ENCODE results near the gene STON2. TPM values are rescaled to one million over a fixed set of nuclear protein-coding genes. Genes with fewer than 3 reads are reported as not detected.

The STON2 gene
- total RNA-seq, 2 experiments from 2014 or later: 0.30 to 0.37 TPM

- H3K4me1 Mint-ChIP-seq: no peaks in the 10 kb centered on the region
- no peaks in the 10 kb centered on the region for H3K9me3 Mint-ChIP-seq
- H3K27ac Mint-ChIP-seq: no peak overlapping the region
- H3K4me3 Mint-ChIP-seq: no peak overlapping the region
- peaks cover 11% of the 10 kb centered on the region for H3K27me3 Mint-ChIP-seq
- H3K36me3 Mint-ChIP-seq: no peaks in the 10 kb centered on the region
- DNase-seq: no peak
Measured at GRCh38 chr14:81341781-81342180, 58.3 kb downstream of the STON2 start.

DNA sequence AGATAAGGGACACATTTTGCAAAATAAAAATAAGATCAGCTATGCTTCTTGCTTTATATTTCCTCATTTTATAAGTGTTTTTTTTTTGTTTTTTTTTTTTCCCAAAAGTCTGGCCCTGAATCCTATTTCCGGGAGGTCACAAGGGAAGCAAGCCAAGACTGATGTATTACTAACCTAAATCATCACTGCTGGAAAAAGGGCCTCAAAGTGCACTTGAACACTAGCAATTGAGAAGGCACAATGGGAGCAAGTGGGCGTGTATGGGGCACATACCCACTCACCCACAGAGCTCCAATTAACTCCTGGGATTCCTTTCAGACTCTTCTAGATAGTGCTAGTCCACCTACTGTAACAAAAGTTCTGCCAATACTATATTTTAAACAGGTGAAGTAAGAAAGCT, 58.8 kb downstream of the STON2 start:
- no peak for DNase-seq
- Mint-ChIP-seq H3K27me3 (peaks cover 8% of the 10 kb centered on the region), H3K9me3 (no peaks in the 10 kb centered on the region), H3K36me3 (no peaks in the 10 kb centered on the region), H3K4me3 (no peak overlapping the region), H3K27ac (no peak overlapping the region), H3K4me1 (no peaks in the 10 kb centered on the region)

- no peaks in the 10 kb centered on the region for H3K36me3 Mint-ChIP-seq
- DNase-seq: no peak
Measured at GRCh38 chr14:81340201-81340600, 59.9 kb downstream of the STON2 start.

GRCh38 chr14:81337073-81337472, 63.1 kb downstream of the STON2 start:
- Mint-ChIP-seq H3K36me3 (no peaks in the 10 kb centered on the region), H3K9me3 (no peaks in the 10 kb centered on the region), H3K4me3 (no peak overlapping the region), H3K27me3 (peaks cover 5% of the 10 kb centered on the region), H3K27ac (no peak overlapping the region), H3K4me1 (no peaks in the 10 kb centered on the region)
- no peak for DNase-seq

More at GRCh38 chr14:81340201-81340600, 59.9 kb downstream of the STON2 start:
- H3K4me3 Mint-ChIP-seq: no peak overlapping the region
- H3K4me1 Mint-ChIP-seq: no peaks in the 10 kb centered on the region
- peaks cover 8% of the 10 kb centered on the region for H3K27me3 Mint-ChIP-seq
- H3K27ac Mint-ChIP-seq: no peak overlapping the region
- H3K9me3 Mint-ChIP-seq: no peaks in the 10 kb centered on the region

- Mint-ChIP-seq H3K36me3 (no peaks in the 10 kb centered on the region), H3K9me3 (no peaks in the 10 kb centered on the region), H3K27me3 (peaks cover 5% of the 10 kb centered on the region), H3K4me3 (no peak overlapping the region), H3K27ac (no peak overlapping the region), H3K4me1 (no peaks in the 10 kb centered on the region)
- DNase-seq: no peak
Measured at GRCh38 chr14:81336009-81336408, 64.1 kb downstream of the STON2 start.

GRCh38 chr14:81332725-81333124, 67.4 kb downstream of the STON2 start:
- Mint-ChIP-seq H3K9me3 (no peaks in the 10 kb centered on the region), H3K27ac (no peak overlapping the region), H3K4me1 (no peaks in the 10 kb centered on the region), H3K36me3 (no peaks in the 10 kb centered on the region), H3K4me3 (no peak overlapping the region), H3K27me3 (no peaks in the 10 kb centered on the region)
- no peak for DNase-seq

GRCh38 chr14:81331229-81332021, 68.7 kb downstream of the STON2 start:
- Mint-ChIP-seq H3K27ac (no peak overlapping the region), H3K9me3 (no peaks in the 10 kb centered on the region)

DNA sequence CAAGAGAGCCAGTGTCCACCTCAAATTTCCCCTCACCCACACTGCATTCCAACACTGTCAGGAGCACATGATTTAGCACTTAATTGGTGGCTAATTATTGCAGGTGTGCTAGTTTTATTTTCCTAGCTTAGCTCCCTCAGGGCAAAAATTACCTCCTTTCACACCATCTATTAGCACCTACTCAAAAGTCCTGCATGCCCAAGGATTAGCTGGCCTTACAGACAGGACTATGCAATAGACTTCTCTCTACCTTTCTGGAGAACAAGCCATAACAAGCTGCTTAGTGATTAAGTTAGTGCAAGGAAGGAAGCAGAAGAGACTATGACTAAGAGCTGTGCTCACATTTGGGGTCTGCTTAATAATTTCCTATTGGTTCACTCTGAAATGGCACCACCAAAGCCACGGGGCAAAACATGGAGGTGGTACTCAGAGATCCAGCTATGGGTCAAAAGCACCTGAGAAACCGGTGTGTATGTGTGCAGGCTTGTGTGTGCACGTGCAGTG, 69.5 kb downstream of the STON2 start:
- Mint-ChIP-seq H3K4me1 (no peaks in the 10 kb centered on the region), H3K9me3 (no peaks in the 10 kb centered on the region), H3K27me3 (no peaks in the 10 kb centered on the region), H3K4me3 (no peak overlapping the region), H3K36me3 (no peaks in the 10 kb centered on the region), H3K27ac (no peak overlapping the region)
- DNase-seq: no peak

More at GRCh38 chr14:81331229-81332021, 68.7 kb downstream of the STON2 start:
- DNase-seq: no peak
- no peak overlapping the region for H3K4me3 Mint-ChIP-seq
- no peaks in the 10 kb centered on the region for H3K4me1 Mint-ChIP-seq
- H3K36me3 Mint-ChIP-seq: no peaks in the 10 kb centered on the region
- no peaks in the 10 kb centered on the region for H3K27me3 Mint-ChIP-seq

DNA sequence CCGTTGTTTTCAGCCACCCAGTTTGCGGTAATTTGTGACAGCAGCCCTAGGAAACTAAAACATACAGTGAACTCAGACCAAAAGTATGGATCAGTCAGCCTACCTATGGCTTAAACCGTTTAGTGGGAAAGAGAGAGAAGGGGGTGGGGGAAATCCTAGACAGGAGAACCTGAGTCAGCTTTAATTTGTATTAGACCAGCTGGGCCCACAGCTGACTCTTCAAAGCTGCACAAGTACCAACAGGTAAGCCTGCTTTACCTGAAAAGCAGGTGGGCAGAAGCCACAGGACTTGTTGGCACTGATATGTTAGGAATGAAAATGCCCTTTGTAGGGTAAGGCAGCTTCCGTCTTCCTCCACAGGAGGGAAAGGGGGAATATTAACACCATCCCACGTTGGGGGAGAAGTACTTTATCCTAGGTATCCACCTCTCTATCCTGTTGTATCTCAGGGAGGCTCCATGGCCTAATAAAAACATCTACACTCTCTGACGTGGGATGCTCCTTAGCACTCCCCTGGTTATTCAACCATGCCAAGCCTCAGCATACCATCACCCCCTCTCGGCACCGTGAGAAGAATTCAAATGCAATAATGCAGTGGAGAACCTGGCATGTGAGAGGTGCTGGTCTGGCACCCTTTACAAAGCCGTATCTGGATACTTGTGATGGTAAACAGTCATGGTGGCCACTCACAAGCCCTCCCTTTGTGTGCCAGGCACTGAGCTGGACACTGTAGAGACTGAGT, 70.3 kb downstream of the STON2 start:
- Mint-ChIP-seq H3K9me3 (no peaks in the 10 kb centered on the region), H3K27ac (no peak overlapping the region), H3K4me1 (no peaks in the 10 kb centered on the region), H3K4me3 (no peak overlapping the region), H3K36me3 (no peaks in the 10 kb centered on the region), H3K27me3 (no peaks in the 10 kb centered on the region)
- DNase-seq: no peak

DNA sequence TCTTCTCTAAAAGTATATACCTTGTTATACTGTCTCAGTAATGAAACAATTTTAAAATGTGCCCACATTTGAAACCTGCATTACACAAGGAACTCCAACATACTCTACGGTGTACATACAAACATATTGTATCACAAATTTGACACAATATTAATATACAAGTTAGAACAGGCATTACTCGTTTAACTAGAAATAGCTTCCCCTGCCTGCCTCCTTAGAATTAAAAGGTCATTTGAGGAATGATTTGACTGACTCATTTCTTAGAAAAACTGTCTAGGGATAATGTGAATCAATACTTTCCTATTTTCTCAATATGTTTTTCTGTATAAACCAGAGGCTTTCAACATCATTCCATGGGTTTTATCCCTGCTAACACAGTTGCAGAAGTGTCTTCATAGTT, 73.7 kb downstream of the STON2 start:
- Mint-ChIP-seq H3K36me3 (no peaks in the 10 kb centered on the region), H3K4me1 (no peaks in the 10 kb centered on the region), H3K27me3 (no peaks in the 10 kb centered on the region), H3K4me3 (no peak overlapping the region), H3K27ac (no peak overlapping the region), H3K9me3 (no peaks in the 10 kb centered on the region)
- no peak for DNase-seq

- Mint-ChIP-seq H3K36me3 (no peaks in the 10 kb centered on the region), H3K27ac (no peak overlapping the region), H3K4me3 (no peak overlapping the region), H3K27me3 (no peaks in the 10 kb centered on the region), H3K9me3 (no peaks in the 10 kb centered on the region), H3K4me1 (no peaks in the 10 kb centered on the region)
- no peak for DNase-seq
Measured at GRCh38 chr14:81324011-81324410, 76.1 kb downstream of the STON2 start.

GRCh38 chr14:81323093-81323492, 77.0 kb downstream of the STON2 start:
- Mint-ChIP-seq H3K27ac (no peak overlapping the region), H3K27me3 (no peaks in the 10 kb centered on the region), H3K4me3 (no peak overlapping the region), H3K9me3 (no peaks in the 10 kb centered on the region), H3K4me1 (no peaks in the 10 kb centered on the region), H3K36me3 (no peaks in the 10 kb centered on the region)
- no peak for DNase-seq

- Mint-ChIP-seq H3K36me3 (no peaks in the 10 kb centered on the region), H3K4me1 (no peaks in the 10 kb centered on the region), H3K9me3 (no peaks in the 10 kb centered on the region), H3K27ac (no peak overlapping the region), H3K4me3 (no peak overlapping the region), H3K27me3 (no peaks in the 10 kb centered on the region)
- no peak for DNase-seq
Measured at GRCh38 chr14:81319946-81320345, 80.2 kb downstream of the STON2 start.

- H3K4me1 Mint-ChIP-seq: no peaks in the 10 kb centered on the region
- no peak overlapping the region for H3K4me3 Mint-ChIP-seq
- no peaks in the 10 kb centered on the region for H3K9me3 Mint-ChIP-seq
- no peaks in the 10 kb centered on the region for H3K27me3 Mint-ChIP-seq
- H3K27ac Mint-ChIP-seq: no peak overlapping the region
- H3K36me3 Mint-ChIP-seq: no peaks in the 10 kb centered on the region
- no peak for DNase-seq
Measured at GRCh38 chr14:81319314-81319713, 80.8 kb downstream of the STON2 start.

GRCh38 chr14:81315341-81315740, 84.8 kb downstream of the STON2 start:
- Mint-ChIP-seq H3K36me3 (no peaks in the 10 kb centered on the region), H3K27me3 (no peaks in the 10 kb centered on the region)

More at GRCh38 chr14:81315341-81315740, 84.8 kb downstream of the STON2 start:
- Mint-ChIP-seq H3K4me3 (no peak overlapping the region), H3K9me3 (no peaks in the 10 kb centered on the region), H3K4me1 (no peaks in the 10 kb centered on the region), H3K27ac (no peak overlapping the region)
- no peak for DNase-seq
